ENCODE data around the gene OR2V2.

Gene OR2V2

DNA sequence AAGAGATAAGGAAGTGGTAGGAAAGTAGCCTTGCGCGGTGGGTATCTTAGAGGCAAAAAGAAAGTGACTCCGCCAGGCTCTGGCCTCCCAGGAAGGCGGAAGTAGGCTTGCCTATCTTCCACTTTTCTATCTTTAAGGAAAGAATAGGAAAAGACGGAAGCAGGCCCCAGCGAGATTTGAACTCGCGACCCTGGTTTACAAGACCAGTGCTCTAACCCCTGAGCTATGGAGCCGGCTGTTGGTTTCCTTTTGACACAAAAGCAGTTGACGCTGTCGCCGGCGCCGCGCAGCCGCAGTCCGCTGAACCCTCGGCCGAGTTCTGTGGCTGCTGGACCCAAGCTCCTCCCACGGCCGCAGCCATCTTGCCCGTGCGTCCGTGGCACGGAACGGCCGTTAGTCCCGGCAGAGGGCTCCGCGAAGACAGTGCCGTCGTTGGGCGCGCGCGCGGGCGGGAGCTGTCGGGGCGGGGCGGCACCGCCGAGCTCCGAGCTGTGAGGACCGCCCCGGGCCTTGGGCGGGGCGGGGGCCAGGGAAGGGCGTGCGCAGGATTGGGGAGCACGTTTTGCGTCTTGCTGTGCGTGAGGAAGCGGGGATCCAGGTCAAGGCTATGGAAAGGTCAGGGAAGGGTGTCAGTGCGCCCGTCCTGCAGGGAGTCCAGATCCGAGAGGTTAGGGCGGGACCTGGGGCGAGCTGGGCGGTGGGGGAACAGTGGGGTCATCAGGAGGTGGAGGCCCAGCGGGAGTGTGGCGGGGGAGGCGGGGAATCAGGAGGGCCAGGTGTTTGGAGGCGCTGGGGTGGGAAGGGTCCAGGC, 44.3 kb downstream of the OR2V2 start:
- TF ChIP-seq TAF1 (IDR thresholded peaks at IDR 0.05; ENCODE audit: borderline replicate concordance, insufficient read depth, low read length) (no peak; the same call in 1 of the 2 replicates), FOXP2 (optimal IDR thresholded peaks at IDR 0.05; ENCODE audit: borderline replicate concordance, extremely low read depth, extremely low read length, insufficient read depth) (no peak), POLR2AphosphoS5 (IDR thresholded peaks at IDR 0.05; ENCODE audit: low read depth, low read length) (peak; percentile 68), SIN3A (IDR thresholded peaks at IDR 0.05; ENCODE audit: borderline replicate concordance, insufficient read depth, low read length) (no peak)
- TF ChIP-seq, protein P1, sequence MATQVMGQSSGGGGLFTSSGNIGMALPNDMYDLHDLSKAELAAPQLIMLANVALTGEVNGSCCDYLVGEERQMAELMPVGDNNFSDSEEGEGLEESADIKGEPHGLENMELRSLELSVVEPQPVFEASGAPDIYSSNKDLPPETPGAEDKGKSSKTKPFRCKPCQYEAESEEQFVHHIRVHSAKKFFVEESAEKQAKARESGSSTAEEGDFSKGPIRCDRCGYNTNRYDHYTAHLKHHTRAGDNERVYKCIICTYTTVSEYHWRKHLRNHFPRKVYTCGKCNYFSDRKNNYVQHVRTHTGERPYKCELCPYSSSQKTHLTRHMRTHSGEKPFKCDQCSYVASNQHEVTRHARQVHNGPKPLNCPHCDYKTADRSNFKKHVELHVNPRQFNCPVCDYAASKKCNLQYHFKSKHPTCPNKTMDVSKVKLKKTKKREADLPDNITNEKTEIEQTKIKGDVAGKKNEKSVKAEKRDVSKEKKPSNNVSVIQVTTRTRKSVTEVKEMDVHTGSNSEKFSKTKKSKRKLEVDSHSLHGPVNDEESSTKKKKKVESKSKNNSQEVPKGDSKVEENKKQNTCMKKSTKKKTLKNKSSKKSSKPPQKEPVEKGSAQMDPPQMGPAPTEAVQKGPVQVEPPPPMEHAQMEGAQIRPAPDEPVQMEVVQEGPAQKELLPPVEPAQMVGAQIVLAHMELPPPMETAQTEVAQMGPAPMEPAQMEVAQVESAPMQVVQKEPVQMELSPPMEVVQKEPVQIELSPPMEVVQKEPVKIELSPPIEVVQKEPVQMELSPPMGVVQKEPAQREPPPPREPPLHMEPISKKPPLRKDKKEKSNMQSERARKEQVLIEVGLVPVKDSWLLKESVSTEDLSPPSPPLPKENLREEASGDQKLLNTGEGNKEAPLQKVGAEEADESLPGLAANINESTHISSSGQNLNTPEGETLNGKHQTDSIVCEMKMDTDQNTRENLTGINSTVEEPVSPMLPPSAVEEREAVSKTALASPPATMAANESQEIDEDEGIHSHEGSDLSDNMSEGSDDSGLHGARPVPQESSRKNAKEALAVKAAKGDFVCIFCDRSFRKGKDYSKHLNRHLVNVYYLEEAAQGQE (IDR thresholded peaks at IDR 0.05; ENCODE audit: insufficient read depth in 1 of 2, low read depth in 2 of 2, low read length in 2 of 2) = 0 out of 4 replicates have a peak, but pooled peaks of 1 of the 2 experiments have one; percentile 19

DNA sequence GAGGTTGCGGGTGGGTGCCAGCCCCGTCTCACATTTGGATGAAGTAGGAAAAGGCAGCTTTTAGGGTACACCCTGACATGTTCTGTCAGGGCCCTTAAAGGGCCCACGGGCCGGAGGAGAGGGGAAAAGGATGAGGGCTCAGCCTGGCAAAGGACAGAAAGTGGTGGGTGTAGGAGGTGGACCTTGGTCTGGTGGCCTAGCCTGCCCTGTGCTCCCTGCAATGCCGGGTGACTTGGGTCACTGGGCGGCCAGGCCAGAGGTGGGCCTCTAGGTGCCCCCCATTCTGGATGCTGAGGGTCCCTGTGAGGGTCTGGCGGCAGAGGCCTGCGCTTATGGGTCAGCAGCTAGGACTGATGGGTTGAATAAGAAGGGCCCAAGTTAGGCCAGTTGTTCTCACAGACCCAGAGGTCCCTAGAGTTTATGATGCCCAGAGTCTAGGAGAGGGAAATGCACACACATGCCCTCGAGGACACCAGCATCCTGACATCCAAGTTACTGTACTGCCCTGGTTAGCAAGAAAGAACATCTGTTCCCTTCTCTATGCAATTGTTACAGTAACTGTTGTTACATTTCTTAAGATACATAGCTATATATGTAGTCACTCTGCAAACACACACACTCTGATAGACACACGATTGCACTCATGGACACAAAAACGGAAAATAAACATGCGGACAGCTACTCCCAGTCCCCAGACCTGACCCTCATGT, 45.1 kb downstream of the OR2V2 start:
- TF ChIP-seq SIN3A (IDR thresholded peaks at IDR 0.05; ENCODE audit: borderline replicate concordance, insufficient read depth, low read length) = no peak
- no peak for TF ChIP-seq TAF1 (IDR thresholded peaks at IDR 0.05; ENCODE audit: borderline replicate concordance, insufficient read depth, low read length)
- no peak for TF ChIP-seq FOXP2 (optimal IDR thresholded peaks at IDR 0.05; ENCODE audit: borderline replicate concordance, extremely low read depth, extremely low read length, insufficient read depth)
- TF ChIP-seq, protein P1 (IDR thresholded peaks at IDR 0.05; ENCODE audit: insufficient read depth in 1 of 2, low read depth in 2 of 2, low read length in 2 of 2) = no peak
- TF ChIP-seq POLR2AphosphoS5 (IDR thresholded peaks at IDR 0.05; ENCODE audit: low read depth, low read length) = no peak

DNA sequence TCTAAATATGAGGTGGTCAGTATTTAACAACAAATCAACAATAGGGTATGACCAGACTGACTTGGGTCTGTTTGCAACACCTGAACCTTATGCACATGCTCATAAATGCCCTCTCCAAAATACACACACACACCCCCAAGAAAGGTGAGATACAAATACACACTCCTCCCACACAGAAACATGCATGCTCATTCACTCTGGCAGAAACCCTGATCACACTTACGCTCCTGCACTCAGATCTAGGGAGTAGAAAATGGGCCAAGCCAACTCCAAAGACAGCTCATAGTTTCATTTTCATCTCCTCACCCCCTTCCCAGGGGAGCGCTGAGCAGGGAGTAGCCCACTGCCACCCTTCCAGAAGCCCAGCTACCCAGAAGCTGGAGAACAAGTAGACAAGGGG, 46.3 kb downstream of the OR2V2 start:
- TF ChIP-seq TAF1 (IDR thresholded peaks at IDR 0.05; ENCODE audit: borderline replicate concordance, insufficient read depth, low read length) (no peak), SIN3A (IDR thresholded peaks at IDR 0.05; ENCODE audit: borderline replicate concordance, insufficient read depth, low read length) (no peak), FOXP2 (optimal IDR thresholded peaks at IDR 0.05; ENCODE audit: borderline replicate concordance, extremely low read depth, extremely low read length, insufficient read depth) (no peak), POLR2AphosphoS5 (IDR thresholded peaks at IDR 0.05; ENCODE audit: low read depth, low read length) (no peak)
- TF ChIP-seq, protein P1 (IDR thresholded peaks at IDR 0.05; ENCODE audit: insufficient read depth in 1 of 2, low read depth in 2 of 2, low read length in 2 of 2) = no peak

DNA sequence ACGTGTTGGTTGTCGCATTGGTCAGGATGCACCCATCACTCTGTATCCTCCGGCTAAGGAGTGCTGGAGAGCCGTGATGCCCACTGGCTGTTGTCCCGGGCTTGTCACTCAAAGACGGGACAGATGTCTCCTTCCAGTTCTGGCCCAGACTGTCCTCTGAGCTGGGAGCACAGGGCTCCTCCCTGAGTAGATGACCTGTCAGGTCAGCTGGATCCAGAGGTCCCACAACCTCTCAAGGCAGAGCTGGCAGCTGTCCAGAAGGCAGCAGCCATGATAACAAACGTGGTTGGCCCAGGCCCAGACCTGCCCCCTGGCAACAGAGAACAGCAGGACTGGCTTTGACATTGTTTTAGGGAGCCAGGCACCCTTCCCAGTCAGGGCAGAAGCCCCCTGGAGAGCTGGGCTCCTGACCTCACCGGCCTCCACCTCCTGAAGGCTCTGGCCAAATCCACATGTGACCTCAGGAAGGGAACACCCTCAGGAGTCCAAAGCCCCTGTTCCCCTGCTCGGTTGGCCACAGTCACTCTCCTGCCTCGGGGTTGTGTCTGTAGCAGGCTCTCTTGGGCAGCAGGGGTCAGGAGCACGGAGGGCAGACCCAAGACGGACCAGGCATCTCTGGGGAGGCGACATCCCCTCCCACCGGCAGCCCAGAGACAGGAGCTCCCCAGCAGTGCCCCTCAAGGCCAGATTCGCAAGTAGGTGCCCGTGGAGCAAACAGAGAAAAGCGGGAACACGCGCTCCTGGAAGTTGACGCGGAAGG, 47.3 kb downstream of the OR2V2 start:
- TF ChIP-seq POLR2AphosphoS5 (IDR thresholded peaks at IDR 0.05; ENCODE audit: low read depth, low read length) = no peak
- TF ChIP-seq FOXP2 (optimal IDR thresholded peaks at IDR 0.05; ENCODE audit: borderline replicate concordance, extremely low read depth, extremely low read length, insufficient read depth) = no peak
- TF ChIP-seq SIN3A (IDR thresholded peaks at IDR 0.05; ENCODE audit: borderline replicate concordance, insufficient read depth, low read length) = no peak
- TF ChIP-seq, protein P1 (IDR thresholded peaks at IDR 0.05; ENCODE audit: insufficient read depth in 1 of 2, low read depth in 2 of 2, low read length in 2 of 2) = no peak
- TF ChIP-seq TAF1 (IDR thresholded peaks at IDR 0.05; ENCODE audit: borderline replicate concordance, insufficient read depth, low read length) = no peak

Measured in PFSK-1 (cell line).